ENCODE measurements around the gene IGSF5. TPM values are rescaled to one million over a fixed set of nuclear protein-coding genes. Genes with fewer than 3 reads are reported as not detected.

Gene IGSF5
- total and polyA plus RNA-seq, 2 donors (not counting 1 experiment from before 2014, with no cell fraction given), result not detected

GRCh38 chr21:39849014-39849655 is 104.2 kb downstream of the IGSF5 start:
- H3K9ac ChIP-seq (ENCODE audit: insufficient read depth, low read length), result no peak overlapping the region
- no peak for TF ChIP-seq EZH2 (IDR thresholded peaks at IDR 0.05; ENCODE audit: low read length, missing control alignments)
- no peak for TF ChIP-seq CTCF (conservative IDR thresholded peaks at IDR 0.05 in 1 of 2, IDR thresholded peaks at IDR 0.05 in 1 of 2; ENCODE audit: low read depth in 1 of 2, low read length in 2 of 2)
- DNase-seq (ENCODE audit: low read depth in 2 of 2), result peak in 1 of 2 donors; percentile 78
- H3K4me2 ChIP-seq (ENCODE audit: extremely low read depth, insufficient read depth, low read length), result no peak overlapping the region
- H3K27me3 ChIP-seq (ENCODE audit: control insufficient read depth, insufficient read depth, low read length), result no peaks in the 10 kb centered on the region
- no peak overlapping the region for H2AFZ ChIP-seq (ENCODE audit: low read length)
- no peaks in the 10 kb centered on the region for H3K36me3 ChIP-seq (ENCODE audit: control insufficient read depth, insufficient read depth, low read length)
- no peaks in the 10 kb centered on the region for H3K4me1 ChIP-seq (ENCODE audit: control insufficient read depth, extremely low read depth, insufficient read depth, low read length)
- no peaks in the 10 kb centered on the region for H4K20me1 ChIP-seq (ENCODE audit: control insufficient read depth, extremely low read depth, insufficient read depth, low read length)
- H3K4me3 ChIP-seq (replicated peaks in 1 of 4; ENCODE audit: control extremely low read depth in 1 of 4, insufficient read depth in 1 of 4, low read depth in 3 of 4, low read length in 4 of 4), result no peak overlapping the region
- H3K79me2 ChIP-seq (ENCODE audit: control insufficient read depth, insufficient read depth, low read length), result no peaks in the 10 kb centered on the region
- H3K27ac ChIP-seq (ENCODE audit: insufficient read depth, low read length), result no peak overlapping the region
- no peaks in the 10 kb centered on the region for H3K9me3 ChIP-seq (ENCODE audit: control insufficient read depth, insufficient read depth, low read depth, low read length)

- Histone ChIP-seq H2AFZ (ENCODE audit: low read length) (no peak overlapping the region), H3K9me3 (ENCODE audit: control insufficient read depth, insufficient read depth, low read depth, low read length) (no peaks in the 10 kb centered on the region), H3K79me2 (ENCODE audit: control insufficient read depth, insufficient read depth, low read length) (no peaks in the 10 kb centered on the region), H3K4me2 (ENCODE audit: extremely low read depth, insufficient read depth, low read length) (no peak overlapping the region), H4K20me1 (ENCODE audit: control insufficient read depth, extremely low read depth, insufficient read depth, low read length) (no peaks in the 10 kb centered on the region), H3K9ac (ENCODE audit: insufficient read depth, low read length) (no peak overlapping the region), H3K36me3 (ENCODE audit: control insufficient read depth, insufficient read depth, low read length) (no peaks in the 10 kb centered on the region), H3K4me3 (replicated peaks in 1 of 4; ENCODE audit: control extremely low read depth in 1 of 4, insufficient read depth in 1 of 4, low read depth in 3 of 4, low read length in 4 of 4) (no peak overlapping the region), H3K27me3 (ENCODE audit: control insufficient read depth, insufficient read depth, low read length) (no peaks in the 10 kb centered on the region), H3K4me1 (ENCODE audit: control insufficient read depth, extremely low read depth, insufficient read depth, low read length) (no peaks in the 10 kb centered on the region), H3K27ac (ENCODE audit: insufficient read depth, low read length) (no peak overlapping the region)
- no peak for TF ChIP-seq EZH2 (IDR thresholded peaks at IDR 0.05; ENCODE audit: low read length, missing control alignments)
- DNase-seq (ENCODE audit: low read depth in 2 of 2), result no peak
Observed at GRCh38 chr21:39850333-39850732, 105.3 kb downstream of the IGSF5 start.

- H3K9me3 ChIP-seq (ENCODE audit: control insufficient read depth, insufficient read depth, low read depth, low read length), result no peaks in the 10 kb centered on the region
- no peaks in the 10 kb centered on the region for H4K20me1 ChIP-seq (ENCODE audit: control insufficient read depth, extremely low read depth, insufficient read depth, low read length)
- no peaks in the 10 kb centered on the region for H3K36me3 ChIP-seq (ENCODE audit: control insufficient read depth, insufficient read depth, low read length)
- H3K9ac ChIP-seq (ENCODE audit: insufficient read depth, low read length), result no peak overlapping the region
- TF ChIP-seq CTCF (conservative IDR thresholded peaks at IDR 0.05 in 1 of 2, IDR thresholded peaks at IDR 0.05 in 1 of 2; ENCODE audit: low read depth in 1 of 2, low read length in 2 of 2), result no peak
- no peak for TF ChIP-seq EZH2 (IDR thresholded peaks at IDR 0.05; ENCODE audit: low read length, missing control alignments)
- no peak overlapping the region for H2AFZ ChIP-seq (ENCODE audit: low read length)
- H3K4me2 ChIP-seq (ENCODE audit: extremely low read depth, insufficient read depth, low read length), result no peak overlapping the region
- no peak overlapping the region for H3K4me3 ChIP-seq (replicated peaks in 1 of 4; ENCODE audit: control extremely low read depth in 1 of 4, insufficient read depth in 1 of 4, low read depth in 3 of 4, low read length in 4 of 4)
- H3K27ac ChIP-seq (ENCODE audit: insufficient read depth, low read length), result no peak overlapping the region
- no peaks in the 10 kb centered on the region for H3K79me2 ChIP-seq (ENCODE audit: control insufficient read depth, insufficient read depth, low read length)
- H3K27me3 ChIP-seq (ENCODE audit: control insufficient read depth, insufficient read depth, low read length), result no peaks in the 10 kb centered on the region
- no peak for DNase-seq (ENCODE audit: low read depth in 2 of 2)
- no peaks in the 10 kb centered on the region for H3K4me1 ChIP-seq (ENCODE audit: control insufficient read depth, extremely low read depth, insufficient read depth, low read length)
Observed at GRCh38 chr21:39851002-39851618, 106.1 kb downstream of the IGSF5 start.

Other genes with a start within 250 kb of the IGSF5 start
- under 0.01 TPM in 1 of 2 replicates, not detected in the other for gene B3GALT5, start 132.2 kb upstream of the IGSF5 start, total RNA-seq
- under 0.01 and 0.08 TPM in 2 replicates for gene B3GALT5, start 132.2 kb upstream of the IGSF5 start, polyA plus RNA-seq
- gene PCP4, start 122.3 kb downstream of the IGSF5 start, total RNA-seq, result not detected in 2 replicates
- not detected in 2 replicates for gene PCP4, start 122.3 kb downstream of the IGSF5 start, polyA plus RNA-seq

Measured in fibroblast of lung (primary cell).